Body of pancreas (tissue), 4 donors: ENCODE results near the gene FLOT2.

Experiments
- CTCF ChIP-seq, 7 experiments: fragments of 450-650 bp in 4 of 7; fragments of 200-600 bp in 3 of 7; sonication (generic) in 3 of 7; IDR thresholded peaks; one replicate each; pipeline ENCODE4 v1.5.1; 2016 to 2019; ENCODE audit warnings: antibody characterized with exemption in 7 of 7
- POLR2A ChIP-seq, 3 donors: fragments of 450-650 bp; IDR thresholded peaks; one replicate each; pipeline ENCODE4 v1.6.1; 2016; ENCODE audit warnings: antibody characterized with exemption in 3 of 3, mild to moderate bottlenecking in 2 of 3

- TF ChIP-seq POLR2A (IDR thresholded peaks at IDR 0.05), result no peak
- TF ChIP-seq CTCF (IDR thresholded peaks at IDR 0.05), result no peak
Measured at GRCh38 chr17:28942925-28943324, 45.4 kb upstream of the FLOT2 start.
